GM18858 (cell line): ENCODE data around the gene SGIP1.

ENCODE experiments used
- ATAC-seq: cut with Tn5 transposase; IDR thresholded peaks from one replicate; pipeline ENCODE4 v1.9.1; 2021; ENCODE audit not compliant: unreplicated experiment

Gene SGIP1

DNA sequence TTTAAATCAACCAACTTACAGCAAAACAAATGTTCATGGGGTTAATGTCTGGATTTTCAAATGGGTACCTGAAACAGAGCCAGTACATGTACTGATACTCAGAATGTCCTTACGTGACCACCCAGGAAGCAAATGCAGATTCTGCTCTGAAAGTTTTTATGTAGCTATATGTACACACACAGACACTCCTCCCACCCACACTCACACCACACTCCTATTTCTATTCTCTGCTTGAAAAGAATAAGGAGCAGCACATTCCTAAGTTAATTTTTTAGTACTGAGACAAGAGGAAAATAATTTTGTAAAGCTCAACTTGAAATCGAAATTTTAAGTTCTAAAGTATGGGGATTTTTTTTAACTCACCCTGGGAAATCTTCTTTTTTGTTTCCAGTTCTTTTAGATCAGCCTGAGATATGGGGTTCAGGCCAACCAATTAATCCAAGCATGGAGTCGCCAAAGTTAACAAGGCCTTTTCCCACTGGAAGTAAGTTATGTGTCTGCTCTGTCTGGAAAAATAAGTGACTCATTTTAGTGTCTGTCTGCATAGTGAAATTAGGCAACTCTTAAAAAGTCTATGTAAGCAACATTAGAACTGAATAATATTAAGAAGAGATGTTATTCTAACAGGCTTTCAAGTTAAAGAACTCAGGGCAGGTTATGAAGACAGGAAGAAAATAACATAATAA lies 142.8 kb downstream of the SGIP1 start:
- no peak for ATAC-seq

DNA sequence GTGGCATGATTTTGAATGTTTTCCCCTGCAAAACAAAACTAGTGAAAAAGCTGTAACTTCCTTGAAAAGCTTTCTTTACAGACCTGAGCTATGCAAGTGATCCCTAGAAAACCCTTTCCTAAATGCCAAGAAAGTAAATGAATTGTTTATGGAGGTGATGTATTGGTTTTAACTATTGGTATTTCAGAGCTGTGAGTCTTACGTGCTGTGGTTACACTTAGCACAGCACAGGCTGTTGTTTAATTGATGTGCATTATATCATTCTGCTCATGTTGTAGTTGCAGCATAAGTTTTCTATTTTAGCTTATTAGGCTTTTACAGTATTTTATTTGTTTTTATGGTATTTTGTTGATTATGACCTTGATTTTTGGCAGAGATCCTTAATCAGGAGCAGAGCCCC lies 144.2 kb downstream of the SGIP1 start:
- no peak for ATAC-seq

DNA sequence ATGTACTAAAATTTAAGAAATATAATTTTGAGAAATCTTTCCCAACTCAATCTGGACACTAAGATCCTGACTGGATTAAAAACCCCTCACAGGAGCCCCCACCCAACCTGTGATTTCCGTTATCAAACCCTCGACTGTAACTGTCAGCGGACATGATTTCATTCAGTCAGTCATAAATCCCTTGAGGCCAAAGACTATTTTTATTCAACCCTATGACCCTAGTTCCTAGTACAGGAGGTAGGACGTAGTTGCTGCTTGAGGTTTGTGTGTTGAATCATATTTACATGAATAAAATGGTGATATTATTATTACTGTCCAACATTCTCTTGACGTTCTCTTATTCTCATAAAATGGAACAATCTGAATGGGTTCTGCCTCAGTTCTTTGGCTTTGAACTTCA lies 145.2 kb downstream of the SGIP1 start:
- ATAC-seq = no peak

DNA sequence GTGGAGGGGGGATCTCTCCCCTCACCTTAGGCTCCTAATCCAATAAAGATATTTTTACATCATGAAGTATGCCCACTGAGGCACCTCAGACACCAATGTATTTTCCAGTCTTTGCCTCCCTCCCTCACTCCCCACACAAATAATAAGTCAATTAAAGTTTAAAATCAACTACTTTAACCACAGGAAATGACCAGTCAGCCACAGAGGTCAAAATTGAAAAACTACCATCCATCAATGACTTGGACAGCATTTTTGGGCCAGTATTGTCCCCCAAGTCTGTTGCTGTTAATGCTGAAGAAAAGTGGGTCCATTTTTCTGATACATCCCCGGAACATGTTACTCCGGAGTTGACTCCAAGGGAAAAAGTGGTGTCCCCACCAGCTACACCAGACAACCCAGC lies 147.7 kb downstream of the SGIP1 start:
- no peak for ATAC-seq

DNA sequence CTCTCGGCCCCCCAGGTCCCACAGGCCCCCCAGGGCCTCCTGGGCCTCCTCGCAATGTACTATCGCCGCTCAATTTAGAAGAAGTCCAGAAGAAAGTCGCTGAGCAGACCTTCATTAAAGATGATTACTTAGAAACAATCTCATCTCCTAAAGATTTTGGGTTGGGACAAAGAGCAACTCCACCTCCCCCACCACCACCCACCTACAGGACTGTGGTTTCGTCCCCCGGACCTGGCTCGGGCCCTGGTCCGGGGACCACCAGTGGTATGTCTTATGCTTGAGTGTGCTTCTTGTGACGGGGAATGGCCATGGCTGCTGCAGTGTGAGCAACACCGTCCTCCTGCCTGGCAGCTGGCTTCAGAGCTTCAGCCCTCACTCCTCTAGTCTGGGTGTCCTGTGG lies 148.2 kb downstream of the SGIP1 start:
- no peak for ATAC-seq

GRCh38 chr1:66684353-66684752 lies 150.4 kb downstream of the SGIP1 start:
- ATAC-seq = no peak

GRCh38 chr1:66685265-66685664 lies 151.3 kb downstream of the SGIP1 start:
- ATAC-seq = no peak

DNA sequence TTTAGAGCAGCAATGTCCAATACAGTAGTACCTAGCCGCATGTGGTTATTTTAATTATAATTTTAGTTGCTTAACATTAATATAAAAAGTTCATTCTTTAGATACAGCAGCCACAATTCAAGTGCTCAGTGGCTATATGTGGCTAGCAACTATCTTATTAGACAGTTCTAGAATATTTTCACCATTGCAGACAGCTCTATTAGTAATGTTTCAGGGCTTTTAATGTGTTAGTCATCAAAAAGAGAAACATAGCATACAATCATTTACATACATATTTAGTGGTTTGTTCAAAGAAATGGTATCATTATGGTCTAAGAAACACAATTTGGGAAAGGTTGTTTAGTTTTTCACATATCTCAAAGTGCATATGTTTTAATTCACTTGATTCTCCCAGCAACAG lies 151.7 kb downstream of the SGIP1 start:
- ATAC-seq = no peak

GRCh38 chr1:66686406-66686805 lies 152.5 kb downstream of the SGIP1 start:
- ATAC-seq = no peak

GRCh38 chr1:66687358-66687757 lies 153.4 kb downstream of the SGIP1 start:
- ATAC-seq = no peak

GRCh38 chr1:66690666-66691381 lies 156.9 kb downstream of the SGIP1 start:
- no peak for ATAC-seq

DNA sequence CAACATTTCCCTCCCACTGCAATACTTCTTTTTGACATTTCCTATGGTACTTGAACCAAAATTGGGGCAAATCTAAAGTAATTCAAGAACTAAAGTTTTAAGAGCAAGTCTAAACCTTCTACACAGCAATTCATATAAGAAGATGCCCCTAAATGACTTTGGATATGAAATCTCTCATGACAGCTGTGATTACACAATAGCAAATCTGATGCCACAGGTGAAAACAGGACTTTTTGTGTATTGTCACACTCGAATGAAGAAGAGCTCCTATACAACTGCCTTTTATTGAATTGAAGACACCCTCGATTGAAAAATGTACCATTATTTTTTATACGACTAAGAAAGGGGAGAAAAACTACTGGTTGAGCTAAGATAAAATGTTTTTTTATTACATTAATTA lies 158.7 kb downstream of the SGIP1 start:
- no peak for ATAC-seq

GRCh38 chr1:66693856-66694255 lies 159.9 kb downstream of the SGIP1 start:
- no peak for ATAC-seq

GRCh38 chr1:66695116-66695515 lies 161.2 kb downstream of the SGIP1 start:
- ATAC-seq = no peak

DNA sequence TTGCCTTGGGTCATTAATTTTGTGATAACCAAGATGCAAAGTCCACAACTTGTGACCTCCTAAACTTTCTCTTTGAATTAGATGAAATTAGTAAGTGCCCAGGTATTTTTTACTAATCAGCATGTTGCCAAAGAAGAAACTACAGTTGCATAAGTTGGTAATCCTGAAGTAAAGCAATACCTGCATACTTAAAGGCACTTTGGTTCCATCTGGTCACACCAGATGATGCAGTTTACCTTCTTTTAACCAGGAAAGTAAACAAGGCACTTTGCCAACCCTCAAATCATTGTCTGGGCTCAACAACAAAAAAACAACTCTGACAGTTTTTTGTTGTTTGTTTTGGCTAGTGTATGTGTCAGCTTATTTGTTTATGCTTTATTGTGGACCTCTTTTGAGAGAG lies 162.8 kb downstream of the SGIP1 start:
- no peak for ATAC-seq

DNA sequence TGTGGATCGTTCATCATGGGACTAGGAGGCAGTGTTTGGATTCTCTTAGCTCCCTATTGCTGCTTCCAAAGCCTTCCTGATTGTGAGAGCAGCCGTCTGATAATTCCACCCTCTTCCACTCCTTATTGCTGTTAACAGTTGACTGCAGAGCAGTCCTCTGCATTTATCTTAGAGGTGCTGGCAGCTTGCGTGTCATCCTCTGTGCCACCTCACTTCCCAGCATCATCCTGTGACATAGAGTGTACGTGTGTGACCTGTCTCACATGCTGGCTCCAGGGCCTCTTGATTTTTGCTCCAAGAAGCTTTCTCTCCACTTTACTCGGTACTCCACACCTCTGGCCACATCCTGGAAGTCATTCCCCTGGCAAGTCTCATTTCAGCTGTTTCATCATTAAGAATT lies 165.3 kb downstream of the SGIP1 start:
- ATAC-seq = no peak

GRCh38 chr1:66704177-66704875 lies 170.4 kb downstream of the SGIP1 start:
- no peak for ATAC-seq

- ATAC-seq = no peak
Measured at GRCh38 chr1:66705110-66705509, 171.2 kb downstream of the SGIP1 start.

GRCh38 chr1:66711420-66711819 lies 177.5 kb downstream of the SGIP1 start:
- no peak for ATAC-seq

DNA sequence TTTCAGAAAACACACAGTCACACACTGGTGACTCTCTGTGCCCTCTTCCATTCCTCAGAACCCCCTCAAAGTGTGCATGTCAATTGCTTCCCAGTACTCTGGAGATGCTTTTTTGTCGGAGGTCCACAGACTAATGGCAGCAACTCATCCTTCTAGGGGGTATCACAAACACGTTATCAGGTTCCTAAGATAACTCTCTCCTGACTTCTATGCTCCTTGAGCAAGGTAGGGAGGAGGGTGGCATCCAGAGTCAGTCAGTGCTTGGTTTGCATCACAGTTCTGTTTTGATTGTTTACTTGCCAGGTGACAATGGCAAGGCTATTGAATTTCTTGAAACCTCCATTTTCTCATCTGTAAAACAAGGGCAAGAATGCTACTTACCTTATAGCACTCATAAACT lies 178.9 kb downstream of the SGIP1 start:
- no peak for ATAC-seq

DNA sequence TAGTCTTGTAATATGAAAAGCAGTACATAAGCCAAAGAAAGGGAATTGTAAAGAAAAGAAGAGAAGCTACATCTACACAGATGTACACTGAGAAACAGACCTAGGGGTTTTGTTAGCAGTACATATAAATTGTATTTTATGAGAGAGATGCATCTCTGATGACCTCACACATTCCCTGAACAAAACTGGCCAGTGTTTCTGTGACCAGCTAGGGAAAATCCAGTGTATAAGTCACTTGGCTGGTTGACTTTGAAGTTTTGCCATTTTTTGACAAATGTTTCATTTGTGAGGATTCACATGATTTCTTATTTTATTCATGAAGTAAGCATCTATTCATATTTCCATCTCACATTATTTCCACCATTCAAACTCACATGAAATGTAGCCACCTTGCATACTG lies 190.0 kb downstream of the SGIP1 start:
- no peak for ATAC-seq
